ENCODE measurements around the gene GRK6. TPM values are rescaled to one million over a fixed set of nuclear protein-coding genes. Genes with fewer than 3 reads are reported as not detected.
A peak's percentile ranks its signal among the peaks of the same experiment; 100 is the strongest.

Gene GRK6
- total and polyA plus RNA-seq, 9 of the 15 experiments (the other 6 are each of a cell fraction or from before 2014, with no cell fraction given): 0.63 to 122 (median 44.5) TPM

GRCh38 chr5:177377851-177378776 is 48.4 kb upstream of the GRK6 start:
- H3K27me3 ChIP-seq (ENCODE audit: control insufficient read depth in 2 of 2, insufficient read depth in 2 of 2, low read length in 2 of 2): no peaks in the 10 kb centered on the region
- no peaks in the 10 kb centered on the region for H3K79me2 ChIP-seq (ENCODE audit: control insufficient read depth, insufficient read depth, low read length)
- H4K20me1 ChIP-seq (replicated peaks; ENCODE audit: control insufficient read depth, insufficient read depth, low read length): no peaks in the 10 kb centered on the region
- POLR2A ChIA-PET: interaction anchor here (0.6 to 2.3 kb wide), 17 partner anchors 8 to 200 kb away, joined by 3 to 18 read pairs (median 4); partner anchors contain the start of genes GRK6, LMAN2 and PDLIM7
- H3K36me3 ChIP-seq (ENCODE audit: control insufficient read depth, insufficient read depth, low read length): peaks cover 3% of the 10 kb centered on the region; the same call in 1 of the 3 replicates
- H3K4me1 ChIP-seq (replicated peaks in 1 of 2; ENCODE audit: control insufficient read depth in 2 of 2, insufficient read depth in 2 of 2, low read length in 2 of 2): peaks cover 16 to 29% of the 10 kb centered on the region in 2 experiments
- no peak overlapping the region for H3K4me3 ChIP-seq
- 83% methylated on average over 8 of the region's 8 CpGs for WGBS (ENCODE audit: insufficient coverage, low coverage, missing lambda C conversion rate)
- intact Hi-C loops (cut with micrococcal nuclease) (no loop called here), in situ Hi-C loops (cut with MboI) (no loop called here)
- peak overlapping the region; percentile 97 for H2AFZ ChIP-seq (ENCODE audit: low read depth, low read length)
- CTCF ChIA-PET (ENCODE audit: low intra/inter-chr PET ratio): no interaction called here
- no peak for FAIRE-seq
- peak; percentile 3; the same call in 1 of the 3 replicates for ATAC-seq
- H3K27ac ChIP-seq (ENCODE audit: extremely low read depth, low read depth, low read length): peak overlapping the region; percentile 88
- H3K9me1 ChIP-seq (ENCODE audit: control insufficient read depth, insufficient read depth, low read length): peaks cover 4% of the 10 kb centered on the region
- H3K4me2 ChIP-seq (ENCODE audit: insufficient read depth, low read length): 0 out of 2 replicates have a peak overlapping the region, but pooled peaks have one; percentile 14
- DNase-seq (ENCODE audit: extremely low read depth in 1 of 4, low spot score in 3 of 4): no peak
- peak overlapping the region; percentile 53 to 65 for H3K9ac ChIP-seq (ENCODE audit: insufficient read depth in 1 of 2, low read depth in 2 of 2, low read length in 2 of 2)
- BruUV-seq (replicated peaks): no TSS peak
- no peaks in the 10 kb centered on the region for H3K9me3 ChIP-seq (replicated peaks; ENCODE audit: control insufficient read depth, insufficient read depth, low read depth, low read length)
- TF ChIP-seq ZNF197 (CRISPR knock-in tag; IDR thresholded peaks at IDR 0.05; ENCODE audit: low read depth) (0 out of 2 replicates have a peak, but pooled peaks have one; percentile 3), ZBTB7A (IDR thresholded peaks at IDR 0.05; ENCODE audit: borderline replicate concordance, control insufficient read depth, low read depth, low read length) (0 out of 2 replicates have a peak, but pooled peaks have one; percentile 15), GTF2E2 (tag; IDR thresholded peaks at IDR 0.05) (peak; percentile 5; the same call in 1 of the 2 replicates), SNRNP70 (optimal IDR thresholded peaks at IDR 0.05; ENCODE audit: low read depth, low read length) (no peak), ETV1 (tag; conservative IDR thresholded peaks at IDR 0.05; ENCODE audit: low read depth) (peak; percentile 40; the same call in 1 of the 2 replicates), SMAD4 (CRISPR knock-in tag; conservative IDR thresholded peaks at IDR 0.05) (peak; percentile 16; the same call in 1 of the 2 replicates), CREB3 (tag; conservative IDR thresholded peaks at IDR 0.05; ENCODE audit: low read depth) (peak; percentile 40; the same call in 1 of the 2 replicates), CTCF (IDR thresholded peaks at IDR 0.05 in 2 of 3, conservative IDR thresholded peaks at IDR 0.05 in 1 of 3; ENCODE audit: insufficient read depth in 2 of 3, low read depth in 1 of 3, low read length in 3 of 3) (0 out of 6 replicates have a peak, but pooled peaks of 1 of the 3 experiments have one; percentile 14), FIP1L1 (IDR thresholded peaks at IDR 0.05; ENCODE audit: low read depth, low read length, poor library complexity, severe bottlenecking) (no peak), USF2 (CRISPR knock-in tag; IDR thresholded peaks at IDR 0.05) (0 out of 2 replicates have a peak, but pooled peaks have one; percentile 4), CREB3L1 (IDR thresholded peaks at IDR 0.05; ENCODE audit: borderline replicate concordance, low read depth) (peak; percentile 17; the same call in 1 of the 2 replicates)

Data from K562 (cell line).